LNCaP clone FGC (cell line): ENCODE measurements around the gene LPP.

Source experiments
- DNase-seq: peaks from one replicate; pipeline ENCODE4 v3.0.0-alpha.2; 2011; ENCODE audit warnings: low read depth
- H3K4me3 ChIP-seq: 2 replicates; pipeline ENCODE4 v1.5.1; 2011; ENCODE audit warnings: mild to moderate bottlenecking, low read depth, low read length, control low read depth
- TF ChIP-seq, protein P1 (sequence below): IDR thresholded peaks from 2 replicates; pipeline ENCODE4 v1.5.1; 2012; ENCODE audit warnings: mild to moderate bottlenecking; ENCODE audit not compliant: control insufficient read depth, insufficient read depth; ENCODE audit errors: extremely low read depth

Gene LPP

DNA sequence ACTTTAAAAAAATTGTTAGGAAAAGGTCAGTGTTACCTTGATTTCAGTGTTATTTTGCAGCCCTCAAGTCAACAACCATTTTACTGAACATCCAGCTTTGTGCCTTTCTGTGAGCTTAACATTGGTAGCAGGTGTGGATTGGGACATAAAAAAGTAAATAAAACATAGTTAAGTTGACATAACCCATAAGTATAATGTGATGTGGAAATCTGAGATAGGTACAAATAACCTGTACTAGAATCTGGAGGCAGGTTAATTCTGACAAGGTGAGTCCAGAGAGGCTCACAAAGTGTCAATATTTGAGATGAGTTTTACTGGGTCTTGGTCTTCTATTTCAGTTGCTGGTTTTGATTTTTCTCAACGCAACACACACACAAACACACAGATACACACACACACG lies 151.3 kb downstream of the LPP start:
- H3K4me3 ChIP-seq = no peak overlapping the region

DNA sequence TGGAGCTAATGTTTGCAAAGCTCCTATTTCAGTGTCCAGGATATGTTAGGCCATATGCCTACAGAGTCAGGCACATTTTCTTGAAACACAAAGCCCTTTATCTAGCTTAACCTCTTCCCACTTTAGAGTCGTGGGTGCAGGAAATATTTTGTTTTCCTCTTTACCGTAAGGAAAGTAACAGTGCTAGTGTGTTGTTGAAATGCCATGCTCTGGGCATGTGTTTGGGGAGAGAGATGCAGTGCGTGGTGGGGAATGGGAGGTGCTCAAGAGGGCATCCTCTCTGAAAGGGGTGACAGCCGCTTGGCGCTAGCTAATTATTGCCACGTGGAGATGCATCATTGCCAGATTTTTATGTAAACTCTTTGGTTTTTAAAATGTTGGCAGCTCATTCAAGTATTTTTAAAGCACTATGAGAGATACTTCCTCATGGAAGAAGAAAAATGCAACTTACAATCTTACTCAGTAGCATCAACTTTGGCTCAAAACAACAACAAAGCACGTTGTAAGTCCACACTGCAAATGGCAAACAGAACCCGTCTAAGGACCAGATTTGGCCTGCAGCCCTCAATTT lies 152.6 kb downstream of the LPP start:
- no peak overlapping the region for H3K4me3 ChIP-seq
- TF ChIP-seq, protein P1, sequence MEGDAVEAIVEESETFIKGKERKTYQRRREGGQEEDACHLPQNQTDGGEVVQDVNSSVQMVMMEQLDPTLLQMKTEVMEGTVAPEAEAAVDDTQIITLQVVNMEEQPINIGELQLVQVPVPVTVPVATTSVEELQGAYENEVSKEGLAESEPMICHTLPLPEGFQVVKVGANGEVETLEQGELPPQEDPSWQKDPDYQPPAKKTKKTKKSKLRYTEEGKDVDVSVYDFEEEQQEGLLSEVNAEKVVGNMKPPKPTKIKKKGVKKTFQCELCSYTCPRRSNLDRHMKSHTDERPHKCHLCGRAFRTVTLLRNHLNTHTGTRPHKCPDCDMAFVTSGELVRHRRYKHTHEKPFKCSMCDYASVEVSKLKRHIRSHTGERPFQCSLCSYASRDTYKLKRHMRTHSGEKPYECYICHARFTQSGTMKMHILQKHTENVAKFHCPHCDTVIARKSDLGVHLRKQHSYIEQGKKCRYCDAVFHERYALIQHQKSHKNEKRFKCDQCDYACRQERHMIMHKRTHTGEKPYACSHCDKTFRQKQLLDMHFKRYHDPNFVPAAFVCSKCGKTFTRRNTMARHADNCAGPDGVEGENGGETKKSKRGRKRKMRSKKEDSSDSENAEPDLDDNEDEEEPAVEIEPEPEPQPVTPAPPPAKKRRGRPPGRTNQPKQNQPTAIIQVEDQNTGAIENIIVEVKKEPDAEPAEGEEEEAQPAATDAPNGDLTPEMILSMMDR = no peak
- DNase-seq = no peak

More for the DNA sequence above, 151.3 kb downstream of the LPP start:
- TF ChIP-seq, protein P1 = no peak
- DNase-seq = no peak

DNA sequence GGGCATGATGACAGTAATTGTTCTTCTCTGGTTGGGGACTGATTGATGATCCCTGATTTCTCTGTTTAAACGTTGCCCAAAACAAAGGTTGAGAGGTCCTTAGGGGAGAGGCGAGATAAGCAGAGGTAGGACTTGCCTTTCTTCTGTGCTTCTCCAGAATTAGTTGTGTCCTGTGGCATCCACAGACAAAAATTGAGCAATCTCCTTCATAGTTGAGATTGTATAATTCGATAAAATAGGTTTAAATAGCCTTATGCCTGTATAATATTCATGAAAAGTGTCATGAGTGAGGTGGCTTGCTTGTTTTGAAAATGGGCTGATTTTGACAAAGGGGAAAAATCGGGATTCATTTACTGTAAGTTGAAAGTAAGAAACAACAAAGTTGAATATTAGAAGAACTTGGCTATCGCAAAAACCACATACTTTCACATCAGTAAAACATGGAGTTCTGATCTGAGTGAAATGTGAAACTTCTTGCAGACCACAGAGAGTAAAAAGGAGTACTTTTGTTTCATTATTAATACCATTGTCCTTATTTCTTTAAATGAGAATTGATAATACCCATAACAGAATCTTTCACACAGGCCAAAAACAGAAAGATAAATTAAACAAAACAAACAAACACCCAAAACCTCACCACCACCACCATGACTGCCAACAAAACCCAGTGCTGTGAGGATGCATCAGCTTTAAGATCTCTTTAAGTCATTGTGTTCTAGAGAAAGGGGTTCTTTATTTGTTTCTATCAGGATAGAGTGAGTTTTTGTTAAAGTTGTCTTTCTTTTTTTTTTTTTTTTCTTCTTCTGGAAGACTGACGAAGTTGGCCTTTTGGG lies 155.7 kb downstream of the LPP start:
- TF ChIP-seq, protein P1 = no peak
- DNase-seq = no peak
- H3K4me3 ChIP-seq = no peak overlapping the region

DNA sequence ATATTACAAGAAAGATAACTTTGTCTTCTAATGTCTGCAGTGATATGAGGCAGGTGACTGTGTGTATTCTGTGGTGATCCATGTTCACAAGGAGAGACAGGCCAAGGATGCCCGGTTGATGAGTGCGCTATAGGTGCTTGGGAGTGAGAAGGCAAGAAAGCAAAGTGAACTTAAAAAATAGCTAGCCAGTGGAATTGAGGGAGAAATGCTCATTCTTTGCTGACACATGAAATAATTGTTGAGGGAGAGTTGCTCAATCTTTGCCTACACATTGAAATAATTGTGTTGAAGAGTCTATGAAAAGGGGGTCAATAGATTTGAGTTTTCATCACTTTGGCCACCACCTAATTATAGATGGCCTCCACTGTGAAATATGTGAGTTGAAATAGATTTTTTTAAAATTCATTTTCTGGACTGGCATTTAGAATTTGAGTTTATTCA lies 156.3 kb downstream of the LPP start:
- TF ChIP-seq, protein P1 = no peak
- DNase-seq = no peak
- no peak overlapping the region for H3K4me3 ChIP-seq

DNA sequence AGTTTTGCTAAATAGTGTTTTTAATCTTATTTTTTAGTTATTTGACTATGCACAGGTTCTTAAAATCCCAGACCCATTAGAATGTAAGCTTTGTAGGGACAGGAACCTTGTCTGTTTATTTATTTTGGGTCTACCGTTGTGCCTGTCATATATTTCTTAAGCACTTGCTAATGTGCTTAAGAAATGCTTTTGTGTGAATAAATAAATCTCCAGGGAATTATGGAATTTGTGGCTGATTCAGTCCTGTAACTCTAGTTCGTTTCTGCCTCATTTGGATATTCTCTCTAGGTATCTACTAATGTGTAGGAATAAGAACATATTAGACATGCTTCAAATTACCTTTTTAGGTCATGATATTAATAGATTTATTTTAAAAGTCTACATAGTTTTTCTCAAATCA lies 161.6 kb downstream of the LPP start:
- H3K4me3 ChIP-seq = no peak overlapping the region
- no peak for DNase-seq
- TF ChIP-seq, protein P1 = no peak

DNA sequence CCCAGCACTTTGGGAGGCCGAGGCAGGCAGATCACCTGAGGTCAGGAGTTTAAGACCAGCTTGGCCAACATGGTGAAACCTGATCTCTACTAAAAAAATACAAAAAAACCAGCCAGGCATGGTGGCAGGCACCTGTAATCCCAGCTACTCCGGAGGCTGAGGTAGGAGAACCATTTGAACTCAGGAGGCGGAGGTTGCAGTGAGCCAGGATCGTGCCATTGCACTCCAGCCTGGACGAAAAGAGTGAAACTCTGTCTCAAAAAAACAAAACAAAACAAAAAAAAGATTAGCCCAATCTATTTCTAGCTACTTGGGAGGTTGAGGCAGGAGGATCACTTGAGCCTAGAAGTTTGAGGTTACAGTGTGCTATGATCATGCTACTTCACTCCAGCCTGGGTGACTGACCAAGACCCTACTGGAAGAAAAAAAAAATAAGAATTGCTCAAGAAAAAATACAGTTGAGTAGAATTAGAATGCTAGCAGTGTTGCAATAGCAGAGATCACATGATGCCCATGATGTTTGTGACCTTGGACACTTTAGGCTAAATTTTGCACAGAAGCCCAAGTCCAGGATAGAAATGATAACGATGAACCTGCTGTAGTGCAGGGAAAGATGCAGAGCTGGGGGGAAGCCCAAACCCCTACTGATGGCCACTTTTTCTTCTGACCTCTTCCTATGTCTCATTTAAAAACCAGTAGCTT lies 162.2 kb downstream of the LPP start:
- H3K4me3 ChIP-seq = no peak overlapping the region
- TF ChIP-seq, protein P1 = no peak
- DNase-seq = no peak
